GM12865 (cell line): ENCODE measurements around the gene LMF1.

ENCODE experiments used
- DNase-seq: peaks from one replicate; pipeline ENCODE4 v3.0.0; 2010; ENCODE audit warnings: low read depth
- H3K4me3 ChIP-seq: 2 replicates; pipeline ENCODE4 v1.5.1; 2011; ENCODE audit warnings: mild to moderate bottlenecking, low read depth, low read length, control low read depth
- CTCF ChIP-seq: IDR thresholded peaks from 2 replicates; pipeline ENCODE4 v1.5.1; 2011; ENCODE audit warnings: low read length, control low read depth, low read depth, inconsistent platforms; ENCODE audit not compliant: insufficient read depth; ENCODE audit errors: missing control alignments

LMF1 gene

DNA sequence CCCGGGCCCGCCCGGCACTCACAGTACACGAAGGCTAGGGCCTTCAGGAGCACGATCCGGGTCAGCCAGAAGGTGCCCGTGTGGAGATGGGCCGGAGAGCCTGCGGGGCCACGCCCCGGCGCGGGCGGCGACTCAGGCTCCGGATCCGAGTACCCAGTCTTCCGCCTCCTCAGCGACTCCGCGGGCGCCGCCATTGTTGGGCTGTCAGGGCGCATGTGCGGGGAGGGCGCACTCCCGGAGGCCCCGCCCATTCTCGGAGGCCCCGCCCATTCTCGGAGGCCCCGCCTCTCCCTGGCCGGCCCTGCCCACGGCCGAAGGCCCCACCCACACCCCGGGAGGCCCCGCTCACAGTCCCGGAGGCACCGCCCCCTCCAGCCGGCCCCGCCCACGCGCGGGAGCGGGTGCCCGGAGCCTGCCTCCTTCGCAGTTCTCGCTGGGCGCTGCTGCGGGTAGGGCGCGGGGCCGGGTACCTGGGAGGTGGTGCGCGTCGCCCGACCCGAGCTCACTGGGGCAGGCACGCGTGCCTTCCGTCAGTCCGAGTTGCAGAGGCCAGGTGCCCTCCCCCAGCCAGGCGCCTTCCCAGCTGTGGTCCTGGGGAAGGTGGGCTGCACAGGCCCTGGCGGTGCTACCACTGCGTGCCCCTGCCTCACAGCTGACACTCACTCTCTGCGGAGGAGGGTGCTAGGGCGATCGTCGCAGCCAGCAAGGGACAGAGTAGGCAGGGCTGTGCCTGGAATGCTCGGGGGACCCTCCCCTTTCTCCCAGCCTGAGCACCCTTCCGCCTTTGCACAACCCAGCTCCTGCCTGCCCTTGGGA is at the start of gene LMF1:
TSS of gene LMF1 (minus strand) at position 219 of the 816 bp plus-strand sequence. CDS start at position 215, 4 bp downstream.
- no peak for TF ChIP-seq CTCF
- peak; percentile 94 for DNase-seq
- H3K4me3 ChIP-seq = peak within 1 kb of the TSS; percentile 78

GRCh38 chr16:1020091-1020399 is 49.3 kb upstream of the LMF1 start:
- TF ChIP-seq CTCF = no peak
- H3K4me3 ChIP-seq = no peak overlapping the region
- no peak for DNase-seq

DNA sequence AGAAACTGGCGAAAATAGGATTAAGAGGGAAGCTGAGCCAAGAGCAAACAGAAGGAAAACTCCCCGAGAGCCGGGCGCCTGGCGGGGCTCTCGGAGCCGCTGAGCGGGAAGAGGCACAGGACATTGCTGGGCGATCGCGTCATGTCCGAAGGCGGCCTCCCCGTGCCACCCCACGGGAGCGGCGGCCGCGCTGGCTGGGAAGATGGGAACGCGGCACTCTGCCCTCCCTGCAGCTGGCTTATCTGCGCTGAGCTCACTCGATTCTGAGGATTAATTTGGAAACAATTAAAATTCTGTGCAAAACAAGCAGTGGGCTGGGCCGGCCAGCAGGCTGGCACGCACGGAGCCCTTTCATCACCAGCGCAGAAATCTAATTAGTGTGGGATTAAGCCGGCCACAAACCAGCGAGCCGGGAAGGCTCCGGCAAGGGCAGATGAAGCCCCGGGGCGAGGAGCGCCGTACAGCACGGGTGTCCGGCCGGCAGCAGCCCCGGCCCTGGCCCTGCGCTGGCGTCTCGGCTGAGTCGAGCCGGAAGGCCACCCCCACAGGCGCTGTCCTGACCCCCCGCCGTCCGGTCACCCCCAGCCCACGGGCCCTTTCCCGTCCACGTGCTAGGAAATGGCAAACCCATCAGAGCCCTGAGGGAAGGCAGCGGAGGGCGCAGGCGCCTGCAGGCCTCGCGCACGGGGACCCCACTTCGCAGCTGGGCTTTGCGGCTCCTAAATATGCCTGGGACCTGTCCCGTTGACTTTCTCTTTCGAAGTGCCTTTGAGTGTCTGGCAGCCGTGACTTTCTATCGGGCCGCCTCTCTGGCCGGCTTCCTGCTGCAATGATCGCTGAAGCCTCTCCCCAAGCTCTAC is 48.7 kb upstream of the LMF1 start:
- no peak for TF ChIP-seq CTCF
- H3K4me3 ChIP-seq = no peak overlapping the region
- no peak for DNase-seq

- H3K4me3 ChIP-seq = no peak overlapping the region
- TF ChIP-seq CTCF = no peak
- no peak for DNase-seq
These were observed 47.8 kb upstream of the LMF1 start for GRCh38 chr16:1018447-1019198.

DNA sequence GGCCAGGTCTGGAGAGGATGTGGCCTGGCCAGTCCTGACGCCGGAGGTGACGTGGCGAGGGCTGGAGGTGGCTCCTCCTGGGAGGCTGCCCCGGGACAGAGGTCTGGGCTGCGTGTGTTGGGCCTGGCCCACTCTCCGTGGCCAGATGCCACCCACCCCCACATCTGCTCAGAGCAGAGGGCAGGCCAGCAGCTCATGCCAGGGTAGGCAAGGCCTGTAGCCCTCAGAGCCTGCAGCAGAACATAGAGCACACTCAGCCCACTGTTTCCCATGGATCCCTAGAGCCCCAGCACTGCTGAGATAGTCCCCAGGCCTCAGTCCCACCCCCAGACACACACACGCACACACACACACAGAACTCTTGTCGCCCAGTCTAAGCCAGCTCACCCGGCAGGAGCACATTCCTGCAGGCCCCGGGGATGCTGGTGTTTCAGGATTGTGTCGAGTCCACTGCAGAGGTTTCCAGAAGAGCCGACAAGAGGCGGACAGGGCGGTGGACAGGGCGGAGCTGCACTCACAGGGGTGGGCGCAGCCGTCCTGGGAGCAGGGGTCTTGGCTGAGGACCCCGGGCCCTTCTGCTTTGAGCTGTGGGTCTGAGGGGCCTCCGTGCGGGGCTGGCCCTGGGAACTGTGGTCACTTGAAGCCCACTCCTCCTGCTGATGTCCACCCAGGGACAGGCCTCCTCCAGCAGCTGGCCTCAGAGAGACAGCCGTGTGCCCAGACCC is 44.1 kb upstream of the LMF1 start:
- no peak overlapping the region for H3K4me3 ChIP-seq
- TF ChIP-seq CTCF = no peak
- DNase-seq = no peak

GRCh38 chr16:1014221-1014620 is 43.4 kb upstream of the LMF1 start:
- no peak overlapping the region for H3K4me3 ChIP-seq
- DNase-seq = no peak
- TF ChIP-seq CTCF = no peak
